ENCODE measurements around the gene PLEKHG4B.
"Not testable (repeated sequence)": the region's sequence is repeated elsewhere in the genome, so short reads cannot be mapped to it uniquely, and the experiment has no call there.

Gene PLEKHG4B

GRCh38 chr5:234450-234849 lies 142.5 kb downstream of the PLEKHG4B start:
- DNase-seq = no peak

GRCh38 chr5:235527-235926 lies 143.6 kb downstream of the PLEKHG4B start:
- DNase-seq = not testable (repeated sequence)

GRCh38 chr5:237931-238330 lies 146.0 kb downstream of the PLEKHG4B start:
- DNase-seq = not testable (repeated sequence)

All from central memory CD4-positive, alpha-beta T cell (primary cell).